ENCODE results near the gene LIMA1. TPM values are rescaled to one million over a fixed set of nuclear protein-coding genes. Genes with fewer than 3 reads are reported as not detected.
"Not testable (repeated sequence)": the region's sequence is repeated elsewhere in the genome, so short reads cannot be mapped to it uniquely, and the experiment has no call there.

LIMA1 gene
- total RNA-seq, 1 experiment from 2014 or later = 199 TPM

- H3K36me3 ChIP-seq; H3K9me3 ChIP-seq (replicated peaks); H3K4me3 ChIP-seq; H3K27me3 ChIP-seq (replicated peaks): not testable (repeated sequence)
- DNase-seq (ENCODE audit: low read depth in 1 of 2, low spot score in 2 of 2) = peak; percentile 71 to 76
- Histone ChIP-seq H3K27ac (peak overlapping the region; percentile 60), H3K4me1 (replicated peaks) (peaks cover 11% of the 10 kb centered on the region)
Measured at GRCh38 chr12:50311858-50312609, 28.7 kb upstream of the LIMA1 start.

GRCh38 chr12:50309950-50310349 lies 26.6 kb upstream of the LIMA1 start:
- no peaks in the 10 kb centered on the region for H3K36me3 ChIP-seq
- H3K4me3 ChIP-seq = no peak overlapping the region
- no peaks in the 10 kb centered on the region for H3K9me3 ChIP-seq (replicated peaks)
- H3K27ac ChIP-seq = no peak overlapping the region
- no peak for DNase-seq (ENCODE audit: low read depth in 1 of 2, low spot score in 2 of 2)
- H3K27me3 ChIP-seq (replicated peaks) = no peaks in the 10 kb centered on the region
- H3K4me1 ChIP-seq (replicated peaks) = peaks cover 11% of the 10 kb centered on the region

- H3K4me1 ChIP-seq (replicated peaks) = peaks cover 19% of the 10 kb centered on the region
- no peak overlapping the region for H3K4me3 ChIP-seq
- no peak overlapping the region for H3K27ac ChIP-seq
- no peaks in the 10 kb centered on the region for H3K36me3 ChIP-seq
- H3K9me3 ChIP-seq (replicated peaks) = no peaks in the 10 kb centered on the region
- peak in 1 of 2 experiments; percentile 46 for DNase-seq (ENCODE audit: low read depth in 1 of 2, low spot score in 2 of 2)
- H3K27me3 ChIP-seq (replicated peaks) = no peaks in the 10 kb centered on the region
Measured at GRCh38 chr12:50302686-50303085, 19.4 kb upstream of the LIMA1 start.

- H3K4me3 ChIP-seq = no peak overlapping the region
- peaks cover 15% of the 10 kb centered on the region for H3K4me1 ChIP-seq (replicated peaks)
- no peak overlapping the region for H3K27ac ChIP-seq
- no peaks in the 10 kb centered on the region for H3K36me3 ChIP-seq
- H3K9me3 ChIP-seq (replicated peaks) = no peaks in the 10 kb centered on the region
- no peak for DNase-seq (ENCODE audit: low read depth in 1 of 2, low spot score in 2 of 2)
- no peaks in the 10 kb centered on the region for H3K27me3 ChIP-seq (replicated peaks)
Measured at GRCh38 chr12:50297996-50298395, 14.7 kb upstream of the LIMA1 start.

GRCh38 chr12:50297027-50297426 lies 13.7 kb upstream of the LIMA1 start:
- no peak for DNase-seq (ENCODE audit: low read depth in 1 of 2, low spot score in 2 of 2)
- Histone ChIP-seq H3K4me3 (no peak overlapping the region), H3K27me3 (replicated peaks) (no peaks in the 10 kb centered on the region), H3K9me3 (replicated peaks) (no peaks in the 10 kb centered on the region), H3K36me3 (no peaks in the 10 kb centered on the region), H3K27ac (no peak overlapping the region), H3K4me1 (replicated peaks) (peaks cover 8% of the 10 kb centered on the region)

- Histone ChIP-seq H3K27ac (no peak overlapping the region), H3K4me3 (no peak overlapping the region), H3K4me1 (replicated peaks) (peaks cover 8% of the 10 kb centered on the region), H3K9me3 (replicated peaks) (no peaks in the 10 kb centered on the region), H3K27me3 (replicated peaks) (no peaks in the 10 kb centered on the region), H3K36me3 (no peaks in the 10 kb centered on the region)
- DNase-seq (ENCODE audit: low read depth in 1 of 2, low spot score in 2 of 2) = no peak
Measured at GRCh38 chr12:50296554-50296953, 13.2 kb upstream of the LIMA1 start.

GRCh38 chr12:50291377-50291776 lies 8.1 kb upstream of the LIMA1 start:
- Histone ChIP-seq H3K36me3 (no peaks in the 10 kb centered on the region), H3K27ac (no peak overlapping the region), H3K27me3 (replicated peaks) (no peaks in the 10 kb centered on the region), H3K9me3 (replicated peaks) (no peaks in the 10 kb centered on the region), H3K4me1 (replicated peaks) (no peaks in the 10 kb centered on the region), H3K4me3 (no peak overlapping the region)
- no peak for DNase-seq (ENCODE audit: low read depth in 1 of 2, low spot score in 2 of 2)

GRCh38 chr12:50290692-50291091 lies 7.4 kb upstream of the LIMA1 start:
- DNase-seq (ENCODE audit: low read depth in 1 of 2, low spot score in 2 of 2); H3K9me3 ChIP-seq (replicated peaks); H3K4me3 ChIP-seq; H3K27ac ChIP-seq; H3K4me1 ChIP-seq (replicated peaks); H3K27me3 ChIP-seq (replicated peaks); H3K36me3 ChIP-seq: not testable (repeated sequence)

GRCh38 chr12:50287271-50287670 lies 4.0 kb upstream of the LIMA1 start:
- no peaks in the 10 kb centered on the region for H3K36me3 ChIP-seq
- no peak overlapping the region for H3K4me3 ChIP-seq
- no peaks in the 10 kb centered on the region for H3K9me3 ChIP-seq (replicated peaks)
- no peak overlapping the region for H3K27ac ChIP-seq
- DNase-seq (ENCODE audit: low read depth in 1 of 2, low spot score in 2 of 2) = no peak
- H3K4me1 ChIP-seq (replicated peaks) = peaks cover 15% of the 10 kb centered on the region
- no peaks in the 10 kb centered on the region for H3K27me3 ChIP-seq (replicated peaks)

- H3K36me3 ChIP-seq = no peaks in the 10 kb centered on the region
- H3K27ac ChIP-seq = no peak overlapping the region
- no peaks in the 10 kb centered on the region for H3K27me3 ChIP-seq (replicated peaks)
- no peak overlapping the region for H3K4me3 ChIP-seq
- no peaks in the 10 kb centered on the region for H3K9me3 ChIP-seq (replicated peaks)
- DNase-seq (ENCODE audit: low read depth in 1 of 2, low spot score in 2 of 2) = no peak
- peaks cover 15% of the 10 kb centered on the region for H3K4me1 ChIP-seq (replicated peaks)
Measured at GRCh38 chr12:50285253-50285652, 1.9 kb upstream of the LIMA1 start.

GRCh38 chr12:50282721-50283228 lies 545 bp downstream of the LIMA1 start:
- Histone ChIP-seq H3K4me1 (replicated peaks) (peaks cover 15% of the 10 kb centered on the region), H3K27ac (no peak overlapping the region), H3K4me3 (peak overlapping the region; percentile 61), H3K27me3 (replicated peaks) (no peaks in the 10 kb centered on the region), H3K9me3 (replicated peaks) (no peaks in the 10 kb centered on the region), H3K36me3 (no peaks in the 10 kb centered on the region)
- peak in 1 of 2 experiments; percentile 37 for DNase-seq (ENCODE audit: low read depth in 1 of 2, low spot score in 2 of 2)

GRCh38 chr12:50279501-50279900 lies 3.8 kb downstream of the LIMA1 start:
- H3K4me3 ChIP-seq = no peak overlapping the region
- H3K36me3 ChIP-seq = no peaks in the 10 kb centered on the region
- peaks cover 15% of the 10 kb centered on the region for H3K4me1 ChIP-seq (replicated peaks)
- no peak overlapping the region for H3K27ac ChIP-seq
- no peaks in the 10 kb centered on the region for H3K27me3 ChIP-seq (replicated peaks)
- DNase-seq (ENCODE audit: low read depth in 1 of 2, low spot score in 2 of 2) = no peak
- no peaks in the 10 kb centered on the region for H3K9me3 ChIP-seq (replicated peaks)

- no peaks in the 10 kb centered on the region for H3K9me3 ChIP-seq (replicated peaks)
- no peaks in the 10 kb centered on the region for H3K27me3 ChIP-seq (replicated peaks)
- H3K4me1 ChIP-seq (replicated peaks) = no peaks in the 10 kb centered on the region
- no peaks in the 10 kb centered on the region for H3K36me3 ChIP-seq
- no peak overlapping the region for H3K4me3 ChIP-seq
- DNase-seq (ENCODE audit: low read depth in 1 of 2, low spot score in 2 of 2) = no peak
- no peak overlapping the region for H3K27ac ChIP-seq
Measured at GRCh38 chr12:50276912-50277671, 6.2 kb downstream of the LIMA1 start.

GRCh38 chr12:50276068-50276467 lies 7.3 kb downstream of the LIMA1 start:
- Histone ChIP-seq H3K9me3 (replicated peaks) (no peaks in the 10 kb centered on the region), H3K27ac (no peak overlapping the region), H3K4me1 (replicated peaks) (no peaks in the 10 kb centered on the region), H3K27me3 (replicated peaks) (no peaks in the 10 kb centered on the region), H3K4me3 (no peak overlapping the region), H3K36me3 (no peaks in the 10 kb centered on the region)
- no peak for DNase-seq (ENCODE audit: low read depth in 1 of 2, low spot score in 2 of 2)
